OCI-LY3 (cell line): ENCODE measurements around the gene ARSI.

Source experiments
- H2AFZ ChIP-seq: fragments of 200-600, 300-600 bp; shearing (Covaris generic); 2 replicates; pipeline ENCODE4 v1.6.0; 2014; ENCODE audit warnings: antibody characterized with exemption, low read depth, low read length
- H3K27ac ChIP-seq: fragments of 200-600, 300-600 bp; sonication (generic); 2 replicates; pipeline ENCODE4 v1.5.1; 2014; ENCODE audit warnings: mild to moderate bottlenecking, low read length, moderate library complexity, mixed read lengths
- H3K27me3 ChIP-seq: fragments of 200-600, 300-600 bp; sonication (generic); 2 replicates; pipeline ENCODE4 v1.6.1; 2014; ENCODE audit warnings: low read depth, low read length, mixed read lengths
- H3K36me3 ChIP-seq: fragments of 200-600, 300-600 bp; sonication (generic); replicated peaks from 2 replicates; pipeline ENCODE3; 2014; ENCODE audit warnings: low read depth, low read length, mixed read lengths
- H3K4me1 ChIP-seq: fragments of 300-600, 200-600 bp; sonication (generic); 2 replicates; pipeline ENCODE4 v1.6.1; 2014; ENCODE audit warnings: low read length, mixed read lengths
- H3K4me2 ChIP-seq: fragments of 200-600, 300-600 bp; sonication (generic); 2 replicates; pipeline ENCODE4 v1.6.1; 2014; ENCODE audit warnings: low read length, mixed read lengths
- H3K4me3 ChIP-seq: fragments of 300-600, 200-600 bp; sonication (generic); 2 replicates; pipeline ENCODE4 v1.5.1; 2014; ENCODE audit warnings: antibody characterized with exemption, mild to moderate bottlenecking, low read length, moderate library complexity
- H3K79me2 ChIP-seq: fragments of 300-600, 200-600 bp; shearing (Covaris generic); 2 replicates; pipeline ENCODE4 v1.6.1; 2014; ENCODE audit warnings: mild to moderate bottlenecking, low read length, mixed read lengths
- H3K9ac ChIP-seq: fragments of 300-600, 200-600 bp; shearing (Covaris generic); 2 replicates; pipeline ENCODE4 v1.6.0; 2014; ENCODE audit warnings: mild to moderate bottlenecking, low read length, moderate library complexity
- H3K9me3 ChIP-seq: fragments of 200-600, 300-600 bp; shearing (Covaris generic); 2 replicates; pipeline ENCODE4 v1.6.1; 2014; ENCODE audit warnings: low read length, mixed read lengths; ENCODE audit not compliant: insufficient read depth
- H4K20me1 ChIP-seq: fragments of 200-600, 300-600 bp; sonication (generic); 2 replicates; pipeline ENCODE4 v1.6.1; 2016; ENCODE audit warnings: low read length, mixed read lengths; ENCODE audit not compliant: insufficient read depth
- CTCF ChIP-seq: fragments of 200-600, 300-600 bp; sonication (generic); IDR thresholded peaks from 2 replicates; pipeline ENCODE4 v1.5.1; 2014; ENCODE audit warnings: antibody characterized with exemption, low read length, low read depth
- EZH2phosphoT487 ChIP-seq: fragments of 200-600 bp; shearing (Covaris generic); IDR thresholded peaks from 2 replicates; pipeline ENCODE4 v1.6.1; 2018; ENCODE audit warnings: antibody characterized with exemption, mixed run types, low read depth

Gene ARSI

GRCh38 chr5:150316320-150316719 lies 13.6 kb upstream of the ARSI start:
- H2AFZ ChIP-seq, result no peak overlapping the region
- H4K20me1 ChIP-seq, result no peaks in the 10 kb centered on the region
- no peak overlapping the region for H3K4me2 ChIP-seq
- H3K9ac ChIP-seq, result no peak overlapping the region
- TF ChIP-seq CTCF (no peak), EZH2phosphoT487 (no peak)
- H3K27me3 ChIP-seq, result no peaks in the 10 kb centered on the region; the same call in 1 of the 2 replicates
- no peaks in the 10 kb centered on the region for H3K4me1 ChIP-seq
- no peaks in the 10 kb centered on the region for H3K79me2 ChIP-seq
- H3K9me3 ChIP-seq, result no peaks in the 10 kb centered on the region
- no peak overlapping the region for H3K27ac ChIP-seq
- H3K36me3 ChIP-seq, result no peaks in the 10 kb centered on the region
- no peak overlapping the region for H3K4me3 ChIP-seq

GRCh38 chr5:150315245-150315644 lies 12.5 kb upstream of the ARSI start:
- H3K9me3 ChIP-seq, result no peaks in the 10 kb centered on the region
- TF ChIP-seq EZH2phosphoT487 (no peak), CTCF (no peak)

GRCh38 chr5:150313921-150314716 lies 11.4 kb upstream of the ARSI start:
- H3K9me3 ChIP-seq, result no peaks in the 10 kb centered on the region
- TF ChIP-seq CTCF, result no peak
- TF ChIP-seq EZH2phosphoT487, result no peak
- H3K4me3 ChIP-seq, result no peak overlapping the region
- no peaks in the 10 kb centered on the region for H4K20me1 ChIP-seq
- H3K79me2 ChIP-seq, result no peaks in the 10 kb centered on the region
- H3K27me3 ChIP-seq, result peaks cover 5% of the 10 kb centered on the region; the same call in 1 of the 2 replicates
- no peaks in the 10 kb centered on the region for H3K4me1 ChIP-seq
- no peak overlapping the region for H3K4me2 ChIP-seq
- H2AFZ ChIP-seq, result no peak overlapping the region
- no peaks in the 10 kb centered on the region for H3K36me3 ChIP-seq
- no peak overlapping the region for H3K9ac ChIP-seq
- no peak overlapping the region for H3K27ac ChIP-seq

More at GRCh38 chr5:150315245-150315644, 12.5 kb upstream of the ARSI start:
- Histone ChIP-seq H3K36me3 (no peaks in the 10 kb centered on the region), H3K4me2 (no peak overlapping the region), H3K4me1 (no peaks in the 10 kb centered on the region), H3K4me3 (no peak overlapping the region), H3K27ac (no peak overlapping the region), H2AFZ (no peak overlapping the region), H4K20me1 (no peaks in the 10 kb centered on the region), H3K79me2 (no peaks in the 10 kb centered on the region), H3K9ac (no peak overlapping the region), H3K27me3 (peaks cover 5% of the 10 kb centered on the region; the same call in 1 of the 2 replicates)

GRCh38 chr5:150313501-150313900 lies 10.8 kb upstream of the ARSI start:
- TF ChIP-seq EZH2phosphoT487, result no peak
- TF ChIP-seq CTCF, result no peak
- no peaks in the 10 kb centered on the region for H3K4me1 ChIP-seq

More at GRCh38 chr5:150313501-150313900, 10.8 kb upstream of the ARSI start:
- H3K4me2 ChIP-seq, result no peak overlapping the region
- no peaks in the 10 kb centered on the region for H3K36me3 ChIP-seq
- no peak overlapping the region for H2AFZ ChIP-seq
- no peak overlapping the region for H3K4me3 ChIP-seq
- H3K9ac ChIP-seq, result no peak overlapping the region
- H4K20me1 ChIP-seq, result no peaks in the 10 kb centered on the region
- H3K9me3 ChIP-seq, result no peaks in the 10 kb centered on the region
- H3K79me2 ChIP-seq, result no peaks in the 10 kb centered on the region
- H3K27ac ChIP-seq, result no peak overlapping the region
- peaks cover 5% of the 10 kb centered on the region; the same call in 1 of the 2 replicates for H3K27me3 ChIP-seq
